PC-9 (cell line): Measurements from ENCODE around the gene SLC26A3. TPM values are rescaled to one million over a fixed set of nuclear protein-coding genes. Genes with fewer than 3 reads are reported as not detected.
A peak's percentile ranks its signal among the peaks of the same experiment; 100 is the strongest.

Experiments used
- BruUV-seq: library from RNA; stranded (reverse); fragments of 400-500 nt; replicated peaks from 2 replicates; lab custom pipeline; 2021; lab: Mats Ljungman, UMichigan
- CTCF ChIA-PET: fragments of 300-600 bp; sonication (Branson Sonifier 250); formaldehyde crosslinking; loops from one replicate; lab custom pipeline; 2022; ENCODE audit warnings: antibody characterized with exemption; lab: Charles Lee
- POLR2A ChIA-PET: fragments of 300-600 bp; sonication (Branson Sonifier 250); formaldehyde crosslinking; loops from one replicate; lab custom pipeline; 2022; ENCODE audit warnings: antibody characterized with exemption; ENCODE audit not compliant: unreplicated experiment; lab: Charles Lee
- DNase-seq, 2 experiments: peaks; one replicate each; pipeline versions ENCODE4 v3.0.0 to v3.0.0-alpha.2; 2015 to 2022; ENCODE audit warnings: mixed read lengths in 1 of 2
- H2AFZ ChIP-seq: fragments of 200-600 bp; sonication (generic); 2 replicates; pipeline ENCODE4 v1.8.1; 2017; ENCODE audit warnings: antibody characterized with exemption
- H3F3A ChIP-seq: fragments of 200-600 bp; sonication (generic); 2 replicates; pipeline ENCODE4 v1.8.1; 2017; ENCODE audit warnings: antibody characterized with exemption, mild to moderate bottlenecking, low read depth; ENCODE audit not compliant: insufficient read depth
- H3K27ac ChIP-seq: fragments of 200-600 bp; sonication (generic); 2 replicates; pipeline ENCODE4 v1.6.1; 2016; ENCODE audit warnings: mixed run types
- H3K27me3 ChIP-seq: fragments of 200-600 bp; sonication (generic); 2 replicates; pipeline ENCODE4 v1.6.1; 2016; ENCODE audit warnings: low read depth, mixed run types; ENCODE audit not compliant: insufficient read depth
- H3K36me3 ChIP-seq: fragments of 200-600 bp; sonication (generic); 2 replicates; pipeline ENCODE4 v1.6.1; 2016; ENCODE audit warnings: low read depth, mixed run types
- H3K4me1 ChIP-seq: fragments of 200-600 bp; sonication (generic); replicated peaks from 2 replicates; pipeline ENCODE4 v1.6.1; 2016; ENCODE audit warnings: mixed run types; ENCODE audit not compliant: insufficient read depth
- H3K4me2 ChIP-seq: fragments of 200-600 bp; sonication (generic); 2 replicates; pipeline ENCODE4 v1.6.1; 2017; ENCODE audit warnings: mixed run types
- H3K4me3 ChIP-seq: fragments of 200-600 bp; sonication (generic); 2 replicates; pipeline ENCODE4 v1.6.1; 2016; ENCODE audit warnings: mixed run types
- H3K79me2 ChIP-seq: fragments of 200-600 bp; sonication (generic); 2 replicates; pipeline ENCODE4 v1.6.1; 2017; ENCODE audit warnings: low read depth, mixed run types
- H3K9me2 ChIP-seq: fragments of 200-600 bp; sonication (generic); 2 replicates; pipeline ENCODE4 v1.8.1; 2017; ENCODE audit warnings: mild to moderate bottlenecking; ENCODE audit not compliant: insufficient read depth
- H3K9me3 ChIP-seq: fragments of 200-600 bp; sonication (generic); 2 replicates; pipeline ENCODE4 v1.8.1; 2016; ENCODE audit warnings: low read depth; ENCODE audit not compliant: insufficient read depth
- H4K20me1 ChIP-seq: fragments of 200-600 bp; sonication (generic); 2 replicates; pipeline ENCODE4 v1.8.1; 2017; ENCODE audit not compliant: insufficient read depth
- CTCF ChIP-seq: fragments of 200-600 bp; sonication (generic); conservative IDR thresholded peaks from 2 replicates; pipeline ENCODE4 v1.6.1; 2017; ENCODE audit warnings: mixed run types, antibody characterized with exemption, mild to moderate bottlenecking, moderate library complexity
- EZH2 ChIP-seq: fragments of 200-600 bp; sonication (generic); IDR thresholded peaks from 2 replicates; pipeline ENCODE4 v1.8.0; 2017; ENCODE audit warnings: antibody characterized with exemption, low read depth
- intact Hi-C: fragments of 100-400 bp; cut with micrococcal nuclease; formaldehyde crosslinking; loops from one replicate; pipeline ENCODE4 v1.10.0; 2022; ENCODE audit not compliant: unreplicated experiment
- total RNA-seq: library from RNA; stranded (reverse); gene quantifications from 2 replicates; pipeline ENCODE4 v1.2.3, GENCODE V29; 2021

SLC26A3 gene
- total RNA-seq, 1 experiment from 2014 or later: not detected

GRCh38 chr7:107718456-107719193 is 84.4 kb downstream of the SLC26A3 start:
- Histone ChIP-seq H3K4me2 (peak overlapping the region; percentile 15), H3F3A (no peaks in the 10 kb centered on the region), H3K9me2 (no peaks in the 10 kb centered on the region), H3K36me3 (no peaks in the 10 kb centered on the region), H3K4me3 (no peak overlapping the region), H4K20me1 (no peaks in the 10 kb centered on the region), H3K79me2 (no peaks in the 10 kb centered on the region), H3K27me3 (no peaks in the 10 kb centered on the region), H2AFZ (0 out of 2 replicates have a peak overlapping the region, but pooled peaks have one; percentile 13), H3K27ac (no peak overlapping the region), H3K4me1 (peaks cover 9% of the 10 kb centered on the region; the same call in 1 of the 2 replicates), H3K9me3 (no peaks in the 10 kb centered on the region)
- peak in 1 of 2 experiments; percentile 59 for DNase-seq
- intact Hi-C loops: no loop called here
- ChIA-PET CTCF (no interaction called here), POLR2A (no interaction called here)
- TF ChIP-seq EZH2 (no peak), CTCF (no peak)
- no TSS peak for BruUV-seq

- intact Hi-C loops: no loop called here
- peaks cover 9% of the 10 kb centered on the region; the same call in 1 of the 2 replicates for H3K4me1 ChIP-seq
- no peaks in the 10 kb centered on the region for H3K36me3 ChIP-seq
- no peaks in the 10 kb centered on the region for H3K9me2 ChIP-seq
- no peaks in the 10 kb centered on the region for H3K79me2 ChIP-seq
- H3F3A ChIP-seq: no peaks in the 10 kb centered on the region
- CTCF ChIA-PET: interaction anchor here (0.6 kb wide), 1 partner anchor 11 kb away, joined by 3 read pairs; no protein-coding TSS in a partner anchor
- TF ChIP-seq EZH2 (no peak), CTCF (no peak)
- no peak overlapping the region for H3K27ac ChIP-seq
- no peak overlapping the region for H2AFZ ChIP-seq
- H3K4me3 ChIP-seq: no peak overlapping the region
- POLR2A ChIA-PET: interaction anchor here (0.6 to 0.7 kb wide), 2 partner anchors 22 to 237 kb away, joined by 4 to 8 read pairs; no protein-coding TSS in a partner anchor
- H3K27me3 ChIP-seq: no peaks in the 10 kb centered on the region
- no TSS peak for BruUV-seq
- DNase-seq: no peak
- H3K9me3 ChIP-seq: no peaks in the 10 kb centered on the region
- no peak overlapping the region for H3K4me2 ChIP-seq
- H4K20me1 ChIP-seq: no peaks in the 10 kb centered on the region
These were observed 87.5 kb downstream of the SLC26A3 start for GRCh38 chr7:107715531-107715930.

Other genes starting within 250 kb of the SLC26A3 start
- gene COG5, start 239.3 kb downstream of the SLC26A3 start, total RNA-seq: 32.3 and 43.5 TPM in 2 replicates
- 22.0 and 25.2 TPM in 2 replicates for gene DUS4L, start 239.3 kb downstream of the SLC26A3 start, total RNA-seq
- 45.5 and 58.3 TPM in 2 replicates for gene BCAP29, start 223.0 kb downstream of the SLC26A3 start, total RNA-seq
- 0.80 and 1.7 TPM in 2 replicates for gene SLC26A4, start 142.4 kb downstream of the SLC26A3 start, total RNA-seq
- 24.5 and 31.3 TPM in 2 replicates for gene CBLL1, start 59.1 kb downstream of the SLC26A3 start, total RNA-seq
- 109 and 157 TPM in 2 replicates for gene DLD, start 88.0 kb upstream of the SLC26A3 start, total RNA-seq
- gene LAMB1, start 199.9 kb upstream of the SLC26A3 start, total RNA-seq: 236 and 242 TPM in 2 replicates